OCI-LY1 (cell line): ENCODE data around the gene ZNF688.

Experiments used
- CTCF ChIP-seq: fragments of 200-600 bp; sonication (generic), shearing (Covaris generic); IDR thresholded peaks from 2 replicates; pipeline ENCODE4 v1.5.1; 2017; ENCODE audit warnings: mild to moderate bottlenecking, antibody characterized with exemption, low read length, moderate library complexity, mixed read lengths
- EZH2 ChIP-seq: fragments of 200-600 bp; sonication (generic), shearing (Covaris generic); IDR thresholded peaks from 2 replicates; pipeline ENCODE4 v1.8.0; 2017; ENCODE audit warnings: borderline replicate concordance, mixed run types, mild to moderate bottlenecking, antibody characterized with exemption, low read length, moderate library complexity, mixed read lengths

GRCh38 chr16:30567160-30567990 is 4.1 kb downstream of the ZNF688 start:
- TF ChIP-seq CTCF (no peak), EZH2 (no peak)
